K562 (cell line): ENCODE results near the gene TMEM191C. TPM values are rescaled to one million over a fixed set of nuclear protein-coding genes. Genes with fewer than 3 reads are reported as not detected.

Source experiments
- DPF2 ChIP-seq: fragments of 450-650 bp; IDR thresholded peaks from 2 replicates; pipeline ENCODE4 v1.6.1; 2016
- FOXM1 ChIP-seq, 2 experiments: fragments of 450-650 bp in 1 of 2; sonication (generic) in 1 of 2; formaldehyde crosslinking in 1 of 2; IDR thresholded peaks; 2 replicates each; pipeline versions ENCODE4 v1.6.1 to v1.9.0; 2017 to 2022; ENCODE audit warnings: low read depth in 2 of 2, mild to moderate bottlenecking in 2 of 2, missing genetic modification reagents in 1 of 2, moderate library complexity in 1 of 2
- KLF1 ChIP-seq: fragments of 450-650 bp; IDR thresholded peaks from 2 replicates; pipeline ENCODE4 v1.6.1; 2016; ENCODE audit warnings: missing genetic modification characterization, missing compliant biosample characterization
- KLF6 ChIP-seq: fragments of 250-450 bp; sonication (Bioruptor Pico); IDR thresholded peaks from 2 replicates; pipeline ENCODE4 v1.4.0; 2020; ENCODE audit warnings: mild to moderate bottlenecking, moderate library complexity, borderline replicate concordance
- MIER1 ChIP-seq: fragments of 450-650 bp; IDR thresholded peaks from 2 replicates; pipeline ENCODE4 v1.6.1; 2016; ENCODE audit warnings: antibody characterized with exemption, mild to moderate bottlenecking, low read depth
- MTA1 ChIP-seq: fragments of 450-650 bp; IDR thresholded peaks from 2 replicates; pipeline ENCODE4 v1.6.1; 2017; ENCODE audit warnings: borderline replicate concordance
- NRF1 ChIP-seq, 2 experiments: fragments of 450-650 bp; IDR thresholded peaks in 1 of 2; conservative IDR thresholded peaks in 1 of 2; 2 replicates each; pipeline ENCODE4 v1.6.1; 2014; ENCODE audit warnings: mild to moderate bottlenecking in 2 of 2
- POLR2G ChIP-seq: fragments of 200-400 bp; formaldehyde crosslinking; IDR thresholded peaks from 2 replicates; pipeline ENCODE4 v1.6.1; 2017; ENCODE audit warnings: low read depth, mild to moderate bottlenecking, antibody characterized with exemption, low read length, moderate library complexity
- PRMT5 ChIP-seq: sonication (generic); formaldehyde crosslinking; IDR thresholded peaks from 2 replicates; pipeline ENCODE4 v1.5.0; 2020; ENCODE audit warnings: missing genetic modification reagents
- SMAD3 ChIP-seq: fragments of 450-650 bp; formaldehyde crosslinking; conservative IDR thresholded peaks from 2 replicates; pipeline ENCODE4 v1.4.0; 2020; ENCODE audit warnings: mild to moderate bottlenecking
- UBTF ChIP-seq, 2 experiments: IDR thresholded peaks; 2 replicates each; pipeline ENCODE4 v1.6.1; 2012; ENCODE audit warnings: improper control_type of control experiment in 2 of 2, low read depth in 2 of 2, low read length in 2 of 2, borderline replicate concordance in 1 of 2
- ZNF175 ChIP-seq: fragments of 200-800 bp; sonication (Bioruptor generic); IDR thresholded peaks from 2 replicates; pipeline ENCODE4 v1.6.1; 2016; ENCODE audit warnings: low read depth, mild to moderate bottlenecking, missing genetic modification characterization, missing compliant biosample characterization
- ZNF282 ChIP-seq: sonication (generic); formaldehyde crosslinking; IDR thresholded peaks from 2 replicates; pipeline ENCODE4 v1.8.1; 2023; ENCODE audit warnings: missing genetic modification reagents
- polyA plus RNA-seq, 8 experiments: library from polyadenylated mRNA; depleted of rRNA in 4 of 8; stranded (reverse) in 5 of 8; unstranded in 3 of 8; fragments of >200 nt; fragmentation: Nextera tagmentation in 2 of 8; fragmentation: Illumina TruSeq in 1 of 8; extraction: Ambion mirVana in 2 of 8; extraction: Trizol in 1 of 8; gene quantifications; 2 replicates each; pipeline versions ENCODE4 v1.2.1 to v1.2.3, GENCODE V29; 2011 to 2014; ENCODE audit warnings: inconsistent platforms in 1 of 8, missing spikeins in 1 of 8
- total RNA-seq, 7 experiments: library from RNA; depleted of rRNA in 6 of 7; stranded (reverse); fragments of >200 nt in 6 of 7; fragmentation: Illumina TruSeq in 2 of 7; extraction: Trizol in 2 of 7; gene quantifications; 2 replicates each; pipeline versions ENCODE4 v1.2.1 to v1.2.3, GENCODE V29; 2011 to 2021; ENCODE audit warnings: low replicate concordance in 1 of 7
- TF ChIP-seq, protein P1 (sequence below): fragments of 250-450 bp; sonication (Bioruptor Pico); IDR thresholded peaks from 2 replicates; pipeline ENCODE4 v1.4.0; 2020
- TF ChIP-seq, protein P2 (sequence below): fragments of 250-450 bp; sonication (Bioruptor Pico); IDR thresholded peaks from 2 replicates; pipeline ENCODE4 v1.8.0; 2022; ENCODE audit warnings: inconsistent platforms, mild to moderate bottlenecking, moderate library complexity, borderline replicate concordance
- TF ChIP-seq, protein P3 (sequence below): fragments of 450-650 bp; IDR thresholded peaks from 2 replicates; pipeline ENCODE4 v1.6.1; 2018; ENCODE audit warnings: mild to moderate bottlenecking, low read depth; ENCODE audit not compliant: partially characterized antibody

TMEM191C gene
- total and polyA plus RNA-seq, 9 of the 15 experiments (the other 6 are each of a cell fraction or from before 2014, with no cell fraction given) = 0.15 to 7.1 (median 1.1) TPM

DNA sequence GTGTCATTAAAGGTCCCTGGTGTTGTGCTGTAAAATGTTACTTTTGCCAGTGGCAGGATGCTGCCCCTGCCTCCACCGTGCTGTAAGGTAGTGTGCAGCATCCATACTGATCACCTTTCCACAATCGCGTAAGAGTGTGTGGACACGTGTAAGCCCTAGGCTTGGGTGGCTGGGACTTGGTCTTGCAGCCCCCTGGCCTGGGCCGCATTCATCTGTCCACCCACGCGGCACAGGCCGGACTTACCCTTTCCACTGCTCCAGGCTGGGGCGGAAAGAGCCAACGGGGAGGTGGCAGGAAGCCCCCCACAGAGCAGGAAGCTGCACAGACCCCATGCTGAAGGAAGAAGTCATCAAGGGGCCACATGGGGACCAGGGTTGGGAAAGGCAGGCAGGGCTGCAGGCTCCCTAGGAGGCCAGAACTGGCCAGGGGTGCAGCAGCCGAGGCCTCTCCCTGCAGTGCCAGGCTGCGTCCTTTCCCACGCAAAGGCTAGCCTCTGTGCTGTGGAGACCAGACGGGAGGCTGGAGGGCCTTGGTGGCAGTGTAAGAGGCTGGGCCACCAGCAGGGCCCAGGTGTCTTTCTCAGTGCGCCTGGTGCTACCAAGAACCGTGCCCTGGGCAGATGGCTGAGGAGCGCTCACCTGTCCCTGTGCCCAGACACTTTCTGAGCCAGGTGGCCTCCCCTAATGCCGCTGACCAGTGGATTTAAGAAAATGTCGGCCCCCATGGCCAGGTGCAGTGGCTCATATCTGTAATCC lies 11.7 kb upstream of the TMEM191C start (continued):
- TF ChIP-seq UBTF (IDR thresholded peaks at IDR 0.05; ENCODE audit: borderline replicate concordance in 1 of 2, low read depth in 2 of 2, low read length in 2 of 2) (no peak), ZNF175 (CRISPR knock-in tag) (no peak), MTA1 (no peak), MIER1 (no peak), KLF1 (tag) (0 out of 2 replicates have a peak, but pooled peaks have one; percentile 18), POLR2G (peak; percentile 71), KLF6 (CRISPR knock-in tag) (no peak), PRMT5 (CRISPR knock-in tag) (no peak), ZNF282 (CRISPR knock-in tag) (no peak), SMAD3 (CRISPR knock-in tag) (no peak), NRF1 (conservative IDR thresholded peaks at IDR 0.05 in 1 of 2, IDR thresholded peaks at IDR 0.05 in 1 of 2) (no peak), DPF2 (no peak), FOXM1 (IDR thresholded peaks at IDR 0.05; ENCODE audit: low read depth) (no peak), FOXM1 (CRISPR knock-in tag; IDR thresholded peaks at IDR 0.05; ENCODE audit: low read depth) (no peak)
- TF ChIP-seq, protein P1, sequence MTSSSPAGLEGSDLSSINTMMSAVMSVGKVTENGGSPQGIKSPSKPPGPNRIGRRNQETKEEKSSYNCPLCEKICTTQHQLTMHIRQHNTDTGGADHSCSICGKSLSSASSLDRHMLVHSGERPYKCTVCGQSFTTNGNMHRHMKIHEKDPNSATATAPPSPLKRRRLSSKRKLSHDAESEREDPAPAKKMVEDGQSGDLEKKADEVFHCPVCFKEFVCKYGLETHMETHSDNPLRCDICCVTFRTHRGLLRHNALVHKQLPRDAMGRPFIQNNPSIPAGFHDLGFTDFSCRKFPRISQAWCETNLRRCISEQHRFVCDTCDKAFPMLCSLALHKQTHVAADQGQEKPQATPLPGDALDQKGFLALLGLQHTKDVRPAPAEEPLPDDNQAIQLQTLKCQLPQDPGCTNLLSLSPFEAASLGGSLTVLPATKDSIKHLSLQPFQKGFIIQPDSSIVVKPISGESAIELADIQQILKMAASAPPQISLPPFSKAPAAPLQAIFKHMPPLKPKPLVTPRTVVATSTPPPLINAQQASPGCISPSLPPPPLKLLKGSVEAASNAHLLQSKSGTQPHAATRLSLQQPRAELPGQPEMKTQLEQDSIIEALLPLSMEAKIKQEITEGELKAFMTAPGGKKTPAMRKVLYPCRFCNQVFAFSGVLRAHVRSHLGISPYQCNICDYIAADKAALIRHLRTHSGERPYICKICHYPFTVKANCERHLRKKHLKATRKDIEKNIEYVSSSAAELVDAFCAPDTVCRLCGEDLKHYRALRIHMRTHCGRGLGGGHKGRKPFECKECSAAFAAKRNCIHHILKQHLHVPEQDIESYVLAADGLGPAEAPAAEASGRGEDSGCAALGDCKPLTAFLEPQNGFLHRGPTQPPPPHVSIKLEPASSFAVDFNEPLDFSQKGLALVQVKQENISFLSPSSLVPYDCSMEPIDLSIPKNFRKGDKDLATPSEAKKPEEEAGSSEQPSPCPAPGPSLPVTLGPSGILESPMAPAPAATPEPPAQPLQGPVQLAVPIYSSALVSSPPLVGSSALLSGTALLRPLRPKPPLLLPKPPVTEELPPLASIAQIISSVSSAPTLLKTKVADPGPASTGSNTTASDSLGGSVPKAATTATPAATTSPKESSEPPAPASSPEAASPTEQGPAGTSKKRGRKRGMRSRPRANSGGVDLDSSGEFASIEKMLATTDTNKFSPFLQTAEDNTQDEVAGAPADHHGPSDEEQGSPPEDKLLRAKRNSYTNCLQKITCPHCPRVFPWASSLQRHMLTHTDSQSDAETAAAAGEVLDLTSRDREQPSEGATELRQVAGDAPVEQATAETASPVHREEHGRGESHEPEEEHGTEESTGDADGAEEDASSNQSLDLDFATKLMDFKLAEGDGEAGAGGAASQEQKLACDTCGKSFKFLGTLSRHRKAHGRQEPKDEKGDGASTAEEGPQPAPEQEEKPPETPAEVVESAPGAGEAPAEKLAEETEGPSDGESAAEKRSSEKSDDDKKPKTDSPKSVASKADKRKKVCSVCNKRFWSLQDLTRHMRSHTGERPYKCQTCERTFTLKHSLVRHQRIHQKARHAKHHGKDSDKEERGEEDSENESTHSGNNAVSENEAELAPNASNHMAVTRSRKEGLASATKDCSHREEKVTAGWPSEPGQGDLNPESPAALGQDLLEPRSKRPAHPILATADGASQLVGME (CRISPR knock-in tag) = no peak
- TF ChIP-seq, protein P2, sequence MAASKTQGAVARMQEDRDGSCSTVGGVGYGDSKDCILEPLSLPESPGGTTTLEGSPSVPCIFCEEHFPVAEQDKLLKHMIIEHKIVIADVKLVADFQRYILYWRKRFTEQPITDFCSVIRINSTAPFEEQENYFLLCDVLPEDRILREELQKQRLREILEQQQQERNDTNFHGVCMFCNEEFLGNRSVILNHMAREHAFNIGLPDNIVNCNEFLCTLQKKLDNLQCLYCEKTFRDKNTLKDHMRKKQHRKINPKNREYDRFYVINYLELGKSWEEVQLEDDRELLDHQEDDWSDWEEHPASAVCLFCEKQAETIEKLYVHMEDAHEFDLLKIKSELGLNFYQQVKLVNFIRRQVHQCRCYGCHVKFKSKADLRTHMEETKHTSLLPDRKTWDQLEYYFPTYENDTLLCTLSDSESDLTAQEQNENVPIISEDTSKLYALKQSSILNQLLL = 0 out of 2 replicates have a peak, but pooled peaks have one; percentile 20
- TF ChIP-seq, protein P3, sequence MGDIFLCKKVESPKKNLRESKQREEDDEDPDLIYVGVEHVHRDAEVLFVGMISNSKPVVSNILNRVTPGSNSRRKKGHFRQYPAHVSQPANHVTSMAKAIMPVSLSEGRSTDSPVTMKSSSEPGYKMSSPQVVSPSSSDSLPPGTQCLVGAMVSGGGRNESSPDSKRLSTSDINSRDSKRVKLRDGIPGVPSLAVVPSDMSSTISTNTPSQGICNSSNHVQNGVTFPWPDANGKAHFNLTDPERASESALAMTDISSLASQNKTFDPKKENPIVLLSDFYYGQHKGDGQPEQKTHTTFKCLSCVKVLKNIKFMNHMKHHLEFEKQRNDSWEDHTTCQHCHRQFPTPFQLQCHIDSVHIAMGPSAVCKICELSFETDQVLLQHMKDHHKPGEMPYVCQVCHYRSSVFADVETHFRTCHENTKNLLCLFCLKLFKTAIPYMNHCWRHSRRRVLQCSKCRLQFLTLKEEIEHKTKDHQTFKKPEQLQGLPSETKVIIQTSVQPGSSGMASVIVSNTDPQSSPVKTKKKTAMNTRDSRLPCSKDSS = no peak
